Osteocyte (in vitro differentiated cells): Measurements from ENCODE around the gene GRIK2. TPM values are rescaled to one million over a fixed set of nuclear protein-coding genes. Genes with fewer than 3 reads are reported as not detected.

Experiments used
- DNase-seq: peaks from one replicate; pipeline ENCODE4 v3.0.0; 2021; ENCODE audit warnings: mixed read lengths; ENCODE audit not compliant: unreplicated experiment; ENCODE audit errors: extremely low spot score
- H3K27ac Mint-ChIP-seq: one replicate; pipeline ENCODE4 v1.8.0; 2021; ENCODE audit warnings: mild to moderate bottlenecking, mixed read lengths; ENCODE audit not compliant: unreplicated experiment
- H3K27me3 Mint-ChIP-seq: one replicate; pipeline ENCODE4 v1.8.0; 2021; ENCODE audit warnings: mixed read lengths; ENCODE audit not compliant: unreplicated experiment
- H3K36me3 Mint-ChIP-seq: one replicate; pipeline ENCODE4 v1.8.0; 2021; ENCODE audit warnings: mixed read lengths; ENCODE audit not compliant: unreplicated experiment
- H3K4me1 Mint-ChIP-seq: one replicate; pipeline ENCODE4 v1.8.0; 2021; ENCODE audit warnings: mixed read lengths; ENCODE audit not compliant: unreplicated experiment
- H3K4me3 Mint-ChIP-seq: one replicate; pipeline ENCODE4 v1.8.0; 2021; ENCODE audit warnings: mild to moderate bottlenecking, moderate library complexity, mixed read lengths; ENCODE audit not compliant: unreplicated experiment
- H3K9me3 Mint-ChIP-seq: one replicate; pipeline ENCODE4 v1.8.0; 2021; ENCODE audit warnings: mixed read lengths; ENCODE audit not compliant: unreplicated experiment
- CTCF ChIP-seq: fragments of 200-600 bp; sonication (generic); IDR thresholded peaks from 2 replicates; pipeline ENCODE4 v1.5.0; 2021; ENCODE audit warnings: antibody characterized with exemption, mild to moderate bottlenecking, moderate library complexity
- total RNA-seq: library from RNA; stranded (reverse); gene quantifications from 2 replicates; pipeline ENCODE4 v1.2.1, GENCODE V29; 2021

The GRIK2 gene
- total RNA-seq, 1 donor from 2014 or later: 7.1 TPM

GRCh38 chr6:101395345-101395744 lies 1.8 kb downstream of the GRIK2 start:
- Mint-ChIP-seq H3K9me3 (no peaks in the 10 kb centered on the region), H3K27me3 (peaks cover 4% of the 10 kb centered on the region), H3K4me1 (peaks cover 43% of the 10 kb centered on the region), H3K36me3 (peaks cover 5% of the 10 kb centered on the region), H3K27ac (no peak overlapping the region), H3K4me3 (no peak overlapping the region)
- peak; percentile 62 for TF ChIP-seq CTCF
- no peak for DNase-seq

- Mint-ChIP-seq H3K27me3 (peaks cover 4% of the 10 kb centered on the region), H3K4me1 (peaks cover 43% of the 10 kb centered on the region), H3K36me3 (peaks cover 5% of the 10 kb centered on the region), H3K9me3 (no peaks in the 10 kb centered on the region), H3K27ac (no peak overlapping the region), H3K4me3 (no peak overlapping the region)
- no peak for DNase-seq
- TF ChIP-seq CTCF: no peak
These were observed 3.2 kb downstream of the GRIK2 start for GRCh38 chr6:101396548-101397173.

DNA sequence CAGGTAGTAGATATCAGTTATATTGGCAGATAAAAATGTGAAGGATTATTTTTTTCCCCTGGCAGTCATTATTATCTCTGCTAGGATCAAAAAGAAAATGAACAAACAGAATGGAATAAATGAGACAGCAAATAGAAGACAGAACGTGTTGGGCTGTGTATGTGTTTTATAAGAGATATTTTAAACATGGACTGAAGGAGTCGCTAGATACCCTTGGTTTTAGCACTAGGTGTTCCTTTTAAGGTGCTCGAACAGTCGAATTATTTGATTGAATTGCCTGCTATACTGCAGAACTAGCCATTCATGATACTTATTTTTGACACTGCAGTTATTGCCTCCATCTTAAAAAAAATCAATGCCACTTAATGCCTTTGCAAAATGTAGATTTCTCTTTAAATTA lies 3.7 kb downstream of the GRIK2 start:
- Mint-ChIP-seq H3K4me3 (no peak overlapping the region), H3K27ac (no peak overlapping the region), H3K36me3 (peaks cover 5% of the 10 kb centered on the region), H3K27me3 (peaks cover 4% of the 10 kb centered on the region), H3K4me1 (peaks cover 41% of the 10 kb centered on the region), H3K9me3 (no peaks in the 10 kb centered on the region)
- peak; percentile 41 for TF ChIP-seq CTCF
- no peak for DNase-seq

GRCh38 chr6:101398716-101399615 lies 5.5 kb downstream of the GRIK2 start:
- no peak for TF ChIP-seq CTCF
- Mint-ChIP-seq H3K9me3 (no peaks in the 10 kb centered on the region), H3K27me3 (peaks cover 4% of the 10 kb centered on the region), H3K4me3 (peak overlapping the region; percentile 80), H3K4me1 (peaks cover 40% of the 10 kb centered on the region), H3K27ac (peak overlapping the region; percentile 47), H3K36me3 (peaks cover 5% of the 10 kb centered on the region)
- no peak for DNase-seq

DNA sequence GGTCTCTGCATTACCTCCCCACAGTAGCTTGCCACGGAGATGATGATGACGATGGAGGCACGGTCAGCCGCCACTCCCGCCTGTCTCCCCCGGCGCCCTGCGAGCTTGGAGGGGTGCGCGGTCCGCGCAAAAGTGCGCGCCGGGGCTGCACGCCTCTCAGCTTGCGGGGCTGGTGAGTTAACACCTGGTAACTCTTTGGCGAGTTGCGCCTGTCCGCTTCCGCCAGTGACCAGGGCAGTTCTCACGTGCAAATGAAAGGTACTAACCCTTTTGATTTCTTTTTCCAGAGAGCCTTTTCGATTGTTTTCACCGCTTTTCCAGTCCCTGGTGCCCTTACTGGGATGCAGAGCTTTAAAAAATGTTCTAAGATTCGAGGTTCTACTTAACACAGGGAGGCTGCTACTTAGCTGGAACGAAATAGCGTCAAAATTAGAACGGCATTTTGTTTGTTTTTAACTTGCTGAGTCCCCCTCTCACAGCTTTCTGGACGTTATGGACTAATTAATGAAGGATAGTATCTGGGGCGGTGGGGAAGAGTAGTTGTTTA lies 6.2 kb downstream of the GRIK2 start:
- Mint-ChIP-seq H3K27ac (no peak overlapping the region), H3K36me3 (peaks cover 5% of the 10 kb centered on the region), H3K4me1 (peaks cover 32% of the 10 kb centered on the region), H3K9me3 (no peaks in the 10 kb centered on the region), H3K4me3 (peak overlapping the region; percentile 80), H3K27me3 (peaks cover 4% of the 10 kb centered on the region)
- no peak for DNase-seq
- no peak for TF ChIP-seq CTCF
